Liver (tissue), 9 donors: ENCODE measurements around the gene PGAM5. TPM values are rescaled to one million over a fixed set of nuclear protein-coding genes. Genes with fewer than 3 reads are reported as not detected.

Source experiments
- DNase-seq: peaks from one replicate; pipeline ENCODE4 v3.0.0-alpha.2; 2017; ENCODE audit warnings: low spot score
- H3K27ac ChIP-seq, 2 donors: one replicate each; pipeline ENCODE4 v1.7.0; 2013; ENCODE audit warnings: inconsistent platforms in 2 of 2, low read length in 2 of 2, control low read depth in 1 of 2, low read depth in 1 of 2, mild to moderate bottlenecking in 1 of 2
- H3K27me3 ChIP-seq, 4 donors: one replicate each; pipeline versions ENCODE4 v1.6.1 to v1.7.0; 2013; ENCODE audit warnings: low read length in 3 of 4, inconsistent platforms in 1 of 4, mild to moderate bottlenecking in 1 of 4, moderate library complexity in 1 of 4; ENCODE audit not compliant: control insufficient read depth in 4 of 4, insufficient read depth in 4 of 4
- H3K36me3 ChIP-seq, 4 donors: one replicate each; pipeline versions ENCODE4 v1.6.1 to v1.7.0; 2013; ENCODE audit warnings: low read length in 3 of 4, mild to moderate bottlenecking in 3 of 4, low read depth in 1 of 4, moderate library complexity in 1 of 4; ENCODE audit not compliant: control insufficient read depth in 4 of 4, insufficient read depth in 3 of 4
- H3K4me1 ChIP-seq, 4 donors: one replicate each; pipeline versions ENCODE4 v1.6.1 to v1.7.0; 2013; ENCODE audit warnings: low read length in 3 of 4, mild to moderate bottlenecking in 3 of 4, moderate library complexity in 1 of 4; ENCODE audit not compliant: control insufficient read depth in 4 of 4, insufficient read depth in 4 of 4
- H3K4me3 ChIP-seq, 3 donors: one replicate each; pipeline versions ENCODE4 v1.6.1 to v1.7.0; 2013; ENCODE audit warnings: low read length in 3 of 3, control low read depth in 1 of 3, low read depth in 1 of 3, mild to moderate bottlenecking in 1 of 3
- H3K9ac ChIP-seq, 2 donors: one replicate each; pipeline ENCODE4 v1.7.0; 2013; ENCODE audit warnings: low read length in 2 of 2, mild to moderate bottlenecking in 2 of 2, moderate library complexity in 2 of 2, control low read depth in 1 of 2, low read depth in 1 of 2
- H3K9me3 ChIP-seq, 4 donors: one replicate each; pipeline versions ENCODE4 v1.6.1 to v1.7.0; 2013; ENCODE audit warnings: low read length in 3 of 4; ENCODE audit not compliant: control insufficient read depth in 4 of 4
- ATF3 ChIP-seq: IDR thresholded peaks from 2 replicates; pipeline ENCODE4 v1.6.1; 2016; ENCODE audit warnings: antibody characterized with exemption
- CTCF ChIP-seq: fragments of 150-350 bp; IDR thresholded peaks from 2 replicates; pipeline ENCODE4 v1.5.1; 2017; ENCODE audit warnings: improper control_type of control experiment, low read depth, low read length; ENCODE audit not compliant: missing input control
- EGR1 ChIP-seq, 2 donors: IDR thresholded peaks; 2 replicates each; pipeline ENCODE4 v1.6.1; 2016 to 2018; ENCODE audit warnings: antibody characterized with exemption in 2 of 2, low read depth in 2 of 2
- FOXA1 ChIP-seq: IDR thresholded peaks from 2 replicates; pipeline ENCODE4 v1.6.1; 2016; ENCODE audit warnings: antibody characterized with exemption
- FOXA2 ChIP-seq: IDR thresholded peaks from 2 replicates; pipeline ENCODE4 v1.6.1; 2016; ENCODE audit warnings: antibody characterized with exemption
- GABPA ChIP-seq, 2 donors: IDR thresholded peaks in 1 of 2; conservative IDR thresholded peaks in 1 of 2; 2 replicates each; pipeline ENCODE4 v1.6.1; 2016; ENCODE audit warnings: antibody characterized with exemption in 2 of 2, mild to moderate bottlenecking in 1 of 2, moderate library complexity in 1 of 2
- HNF4A ChIP-seq, 2 donors: conservative IDR thresholded peaks; 2 replicates each; pipeline ENCODE4 v1.6.1; 2016; ENCODE audit warnings: antibody characterized with exemption in 2 of 2, mild to moderate bottlenecking in 2 of 2
- HNF4G ChIP-seq: IDR thresholded peaks from 2 replicates; pipeline ENCODE4 v1.6.1; 2016; ENCODE audit warnings: antibody characterized with exemption
- JUND ChIP-seq, 2 donors: IDR thresholded peaks; 2 replicates each; pipeline ENCODE4 v1.6.1; 2016; ENCODE audit warnings: antibody characterized with exemption in 2 of 2
- MAX ChIP-seq: IDR thresholded peaks from 2 replicates; pipeline ENCODE4 v1.6.1; 2016; ENCODE audit warnings: antibody characterized with exemption
- NR2F2 ChIP-seq: IDR thresholded peaks from 2 replicates; pipeline ENCODE4 v1.6.1; 2016; ENCODE audit warnings: antibody characterized with exemption
- RAD21 ChIP-seq, 2 donors: IDR thresholded peaks; 2 replicates each; pipeline ENCODE4 v1.6.1; 2016; ENCODE audit warnings: antibody characterized with exemption in 2 of 2, mild to moderate bottlenecking in 2 of 2
- REST ChIP-seq: IDR thresholded peaks from 2 replicates; pipeline ENCODE4 v1.6.1; 2016; ENCODE audit warnings: antibody characterized with exemption, mild to moderate bottlenecking
- RXRA ChIP-seq, 2 donors: IDR thresholded peaks; 2 replicates each; pipeline ENCODE4 v1.6.1; 2017 to 2018; ENCODE audit warnings: antibody characterized with exemption in 2 of 2, mild to moderate bottlenecking in 1 of 2
- SP1 ChIP-seq: IDR thresholded peaks from 2 replicates; pipeline ENCODE4 v1.6.1; 2018; ENCODE audit warnings: antibody characterized with exemption, mild to moderate bottlenecking
- TAF1 ChIP-seq: conservative IDR thresholded peaks from 2 replicates; pipeline ENCODE4 v1.6.1; 2016; ENCODE audit warnings: antibody characterized with exemption, mild to moderate bottlenecking
- YY1 ChIP-seq: IDR thresholded peaks from 2 replicates; pipeline ENCODE4 v1.6.1; 2016; ENCODE audit warnings: antibody characterized with exemption, mild to moderate bottlenecking
- ZBTB33 ChIP-seq: IDR thresholded peaks from 2 replicates; pipeline ENCODE4 v1.6.1; 2016; ENCODE audit warnings: antibody characterized with exemption
- WGBS: extraction: QIAGEN DNeasy Blood & Tissue Kit; methylation state at CpG from one replicate; pipeline ENCODE4 v1.1.7; 2013; 5-methylcytosine and 5-hydroxymethylcytosine counted together
- polyA plus RNA-seq, 2 donors: library from polyadenylated mRNA; stranded (reverse) in 1 of 2; unstranded in 1 of 2; fragments of 200-250 nt in 1 of 2; fragments of >200 nt in 1 of 2; fragmentation: Nextera tagmentation in 1 of 2; extraction: Ambion mirVana in 1 of 2; gene quantifications; one replicate each; pipeline versions ENCODE4 v1.2.1 to v1.2.3, GENCODE V29; 2013 to 2015
- total RNA-seq, 2 donors: library from RNA; depleted of rRNA; stranded (reverse); fragments of >200 nt; gene quantifications; one replicate each; pipeline ENCODE4 v1.2.3, GENCODE V29; 2014
- donor health status: healthy.
- donor health status: healthy.
- donor health status: healthy.
- donor health status: healthy.
- donor health status: healthy.

Gene PGAM5
- total and polyA plus RNA-seq, 4 donors, result 6.3 to 34.0 (median 22.2) TPM

GRCh38 chr12:132707241-132707640 is 3.4 kb upstream of the PGAM5 start:
- H3K4me3 ChIP-seq, result no peak overlapping the region
- peaks cover 0 to 15% (median 12%) of the 10 kb centered on the region in 4 donors for H3K4me1 ChIP-seq
- no peak for TF ChIP-seq RXRA (IDR thresholded peaks at IDR 0.05)
- H3K9me3 ChIP-seq, result no peaks in the 10 kb centered on the region
- WGBS, result 97% methylated on average over 6 of the region's 6 CpGs
- no peak for DNase-seq
- H3K27me3 ChIP-seq, result no peaks in the 10 kb centered on the region
- H3K36me3 ChIP-seq, result peaks cover 7 to 20% (median 10%) of the 10 kb centered on the region in 4 donors
- no peak overlapping the region for H3K9ac ChIP-seq
- no peak overlapping the region for H3K27ac ChIP-seq

GRCh38 chr12:132708150-132708549 is 2.5 kb upstream of the PGAM5 start:
- 83% methylated on average over 2 of the region's 2 CpGs for WGBS
- DNase-seq, result no peak
- no peak for TF ChIP-seq HNF4G
- TF ChIP-seq GABPA (IDR thresholded peaks at IDR 0.05 in 1 of 2, conservative IDR thresholded peaks at IDR 0.05 in 1 of 2), result no peak
- TF ChIP-seq TAF1, result no peak
- no peak for TF ChIP-seq CTCF
- TF ChIP-seq MAX, result no peak
- no peak for TF ChIP-seq HNF4A (conservative IDR thresholded peaks at IDR 0.05)
- TF ChIP-seq FOXA2, result no peak
- TF ChIP-seq SP1, result no peak
- no peak for TF ChIP-seq RAD21 (IDR thresholded peaks at IDR 0.05)
- TF ChIP-seq ZBTB33, result no peak
- no peak for TF ChIP-seq EGR1 (IDR thresholded peaks at IDR 0.05; ENCODE audit: low read depth in 2 of 2)
- TF ChIP-seq ATF3, result no peak
- no peak for TF ChIP-seq REST
- TF ChIP-seq NR2F2, result no peak
- no peak for TF ChIP-seq YY1
- no peak for TF ChIP-seq RXRA (IDR thresholded peaks at IDR 0.05)
- TF ChIP-seq FOXA1, result no peak
- TF ChIP-seq JUND (IDR thresholded peaks at IDR 0.05), result no peak
- Histone ChIP-seq H3K27ac (peak overlapping the region in 1 of 2 donors; percentile 12), H3K4me3 (no peak overlapping the region), H3K9ac (no peak overlapping the region), H3K9me3 (no peaks in the 10 kb centered on the region), H3K4me1 (peaks cover 0 to 15% (median 12%) of the 10 kb centered on the region in 4 donors), H3K27me3 (no peaks in the 10 kb centered on the region), H3K36me3 (peaks cover 5 to 13% (median 8%) of the 10 kb centered on the region in 4 donors)
